ENCODE results near the gene ADARB2. TPM values are rescaled to one million over a fixed set of nuclear protein-coding genes. Genes with fewer than 3 reads are reported as not detected.

ADARB2 gene
- total and polyA plus RNA-seq, 2 experiments from 2014 or later, result not detected

- H3K9ac ChIP-seq, result no peak overlapping the region
- WGBS, 2 experiments (ENCODE audit: low coverage in 1 of 2, low lambda C conversion rate in 2 of 2, missing lambda C conversion rate in 2 of 2), result 43 to 44% methylated on average over 8 of the region's 8 CpGs
- TF ChIP-seq EZH2 (IDR thresholded peaks at IDR 0.05; ENCODE audit: insufficient read depth, poor library complexity, severe bottlenecking), result no peak
- H3K9me3 ChIP-seq (ENCODE audit: low read depth), result no peaks in the 10 kb centered on the region
- H3K4me2 ChIP-seq (ENCODE audit: unreplicated experiment), result no peak overlapping the region
- H3K4me3 ChIP-seq, result no peak overlapping the region
- in situ Hi-C loops (cut with MboI), result no loop called here
- no peaks in the 10 kb centered on the region for H3K36me3 ChIP-seq (ENCODE audit: low read depth)
- DNase-seq, result no peak
- no peak overlapping the region for H2AFZ ChIP-seq
- H4K20me1 ChIP-seq (ENCODE audit: insufficient read depth), result no peaks in the 10 kb centered on the region
- H3K9me2 ChIP-seq (ENCODE audit: insufficient read depth), result no peaks in the 10 kb centered on the region
- H3K79me2 ChIP-seq (ENCODE audit: insufficient read depth), result no peaks in the 10 kb centered on the region
- H3K27ac ChIP-seq, result no peak overlapping the region
- H3K4me1 ChIP-seq (ENCODE audit: insufficient read depth), result no peaks in the 10 kb centered on the region
- H3F3A ChIP-seq (ENCODE audit: insufficient read depth), result no peaks in the 10 kb centered on the region
- H3K27me3 ChIP-seq (replicated peaks; ENCODE audit: insufficient read depth), result no peaks in the 10 kb centered on the region
Observed at GRCh38 chr10:1642600-1643160, 94.6 kb downstream of the ADARB2 start.

DNA sequence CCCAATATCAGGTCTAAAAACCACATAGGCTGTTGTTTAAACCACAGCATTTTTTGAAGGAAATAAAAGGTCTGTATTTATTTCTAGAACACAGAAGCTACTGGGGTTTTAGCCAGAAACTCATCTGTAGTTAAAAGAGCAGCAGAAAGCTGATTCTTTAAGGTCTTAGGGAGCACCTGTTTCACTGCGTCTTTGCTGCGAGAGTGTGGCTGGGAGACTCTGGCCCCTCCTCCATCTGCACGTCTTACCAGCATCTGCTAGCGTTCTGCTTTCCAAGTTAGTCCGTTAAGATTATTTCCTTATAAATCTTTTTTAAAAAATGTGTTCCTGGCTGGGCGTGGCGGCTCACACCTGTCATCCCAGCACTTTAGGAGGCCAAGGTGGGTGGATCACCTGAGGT lies 95.9 kb downstream of the ADARB2 start:
- H3K4me2 ChIP-seq (ENCODE audit: unreplicated experiment), result no peak overlapping the region

GRCh38 chr10:1638889-1639419 lies 98.4 kb downstream of the ADARB2 start:
- Histone ChIP-seq H3K79me2 (ENCODE audit: insufficient read depth) (no peaks in the 10 kb centered on the region), H3K36me3 (ENCODE audit: low read depth) (no peaks in the 10 kb centered on the region), H3K27ac (no peak overlapping the region), H3K9me3 (ENCODE audit: low read depth) (no peaks in the 10 kb centered on the region), H3K4me2 (ENCODE audit: unreplicated experiment) (no peak overlapping the region), H3K4me1 (ENCODE audit: insufficient read depth) (no peaks in the 10 kb centered on the region), H3K9me2 (ENCODE audit: insufficient read depth) (no peaks in the 10 kb centered on the region), H4K20me1 (ENCODE audit: insufficient read depth) (no peaks in the 10 kb centered on the region), H3K27me3 (replicated peaks; ENCODE audit: insufficient read depth) (no peaks in the 10 kb centered on the region), H3F3A (ENCODE audit: insufficient read depth) (no peaks in the 10 kb centered on the region), H3K4me3 (no peak overlapping the region), H2AFZ (no peak overlapping the region), H3K9ac (no peak overlapping the region)
- in situ Hi-C loops (cut with MboI), result no loop called here
- WGBS, 2 experiments (ENCODE audit: low coverage in 1 of 2, low lambda C conversion rate in 2 of 2, missing lambda C conversion rate in 2 of 2), result 50% methylated on average over 7 of the region's 7 CpGs
- DNase-seq, result no peak
- TF ChIP-seq EZH2phosphoT487 (IDR thresholded peaks at IDR 0.05; ENCODE audit: insufficient read depth, low read depth) (no peak), EZH2 (IDR thresholded peaks at IDR 0.05; ENCODE audit: insufficient read depth, poor library complexity, severe bottlenecking) (no peak)

More for the DNA sequence above, 95.9 kb downstream of the ADARB2 start:
- H3K4me3 ChIP-seq, result no peak overlapping the region
- H3K4me1 ChIP-seq (ENCODE audit: insufficient read depth), result no peaks in the 10 kb centered on the region
- H3K9me3 ChIP-seq (ENCODE audit: low read depth), result no peaks in the 10 kb centered on the region
- no peaks in the 10 kb centered on the region for H4K20me1 ChIP-seq (ENCODE audit: insufficient read depth)
- no peak overlapping the region for H3K27ac ChIP-seq
- no peaks in the 10 kb centered on the region for H3K36me3 ChIP-seq (ENCODE audit: low read depth)
- 31 to 32% methylated on average over 7 of the region's 7 CpGs for WGBS, 2 experiments (ENCODE audit: low coverage in 1 of 2, low lambda C conversion rate in 2 of 2, missing lambda C conversion rate in 2 of 2)
- no peaks in the 10 kb centered on the region for H3K79me2 ChIP-seq (ENCODE audit: insufficient read depth)
- H3K9me2 ChIP-seq (ENCODE audit: insufficient read depth), result no peaks in the 10 kb centered on the region
- in situ Hi-C loops (cut with MboI), result no loop called here
- no peak overlapping the region for H2AFZ ChIP-seq
- H3K9ac ChIP-seq, result no peak overlapping the region
- no peak for TF ChIP-seq EZH2 (IDR thresholded peaks at IDR 0.05; ENCODE audit: insufficient read depth, poor library complexity, severe bottlenecking)
- no peak for TF ChIP-seq EZH2phosphoT487 (IDR thresholded peaks at IDR 0.05; ENCODE audit: insufficient read depth, low read depth)
- no peak for DNase-seq
- no peaks in the 10 kb centered on the region for H3K27me3 ChIP-seq (replicated peaks; ENCODE audit: insufficient read depth)
- no peaks in the 10 kb centered on the region for H3F3A ChIP-seq (ENCODE audit: insufficient read depth)

- Histone ChIP-seq H3K9me3 (ENCODE audit: low read depth) (no peaks in the 10 kb centered on the region), H3F3A (ENCODE audit: insufficient read depth) (no peaks in the 10 kb centered on the region)
- in situ Hi-C loops (cut with MboI), result no loop called here
Observed at GRCh38 chr10:1635340-1635739, 102.0 kb downstream of the ADARB2 start.

More at GRCh38 chr10:1635340-1635739, 102.0 kb downstream of the ADARB2 start:
- H2AFZ ChIP-seq, result no peak overlapping the region
- no peaks in the 10 kb centered on the region for H3K79me2 ChIP-seq (ENCODE audit: insufficient read depth)
- H3K9ac ChIP-seq, result no peak overlapping the region
- H3K36me3 ChIP-seq (ENCODE audit: low read depth), result no peaks in the 10 kb centered on the region
- no peaks in the 10 kb centered on the region for H3K27me3 ChIP-seq (replicated peaks; ENCODE audit: insufficient read depth)
- H3K4me1 ChIP-seq (ENCODE audit: insufficient read depth), result no peaks in the 10 kb centered on the region
- H3K27ac ChIP-seq, result no peak overlapping the region
- no peaks in the 10 kb centered on the region for H4K20me1 ChIP-seq (ENCODE audit: insufficient read depth)
- H3K4me2 ChIP-seq (ENCODE audit: unreplicated experiment), result no peak overlapping the region
- no peak overlapping the region for H3K4me3 ChIP-seq
- WGBS, 2 experiments (ENCODE audit: low coverage in 1 of 2, low lambda C conversion rate in 2 of 2, missing lambda C conversion rate in 2 of 2), result 3 to 6% methylated on average over 11 of the region's 11 CpGs
- no peak for DNase-seq
- TF ChIP-seq EZH2 (IDR thresholded peaks at IDR 0.05; ENCODE audit: insufficient read depth, poor library complexity, severe bottlenecking), result no peak
- no peak for TF ChIP-seq EZH2phosphoT487 (IDR thresholded peaks at IDR 0.05; ENCODE audit: insufficient read depth, low read depth)
- no peaks in the 10 kb centered on the region for H3K9me2 ChIP-seq (ENCODE audit: insufficient read depth)
